ENCODE results near the gene ITPR3.
A peak's percentile ranks its signal among the peaks of the same experiment; 100 is the strongest.

Gene ITPR3

DNA sequence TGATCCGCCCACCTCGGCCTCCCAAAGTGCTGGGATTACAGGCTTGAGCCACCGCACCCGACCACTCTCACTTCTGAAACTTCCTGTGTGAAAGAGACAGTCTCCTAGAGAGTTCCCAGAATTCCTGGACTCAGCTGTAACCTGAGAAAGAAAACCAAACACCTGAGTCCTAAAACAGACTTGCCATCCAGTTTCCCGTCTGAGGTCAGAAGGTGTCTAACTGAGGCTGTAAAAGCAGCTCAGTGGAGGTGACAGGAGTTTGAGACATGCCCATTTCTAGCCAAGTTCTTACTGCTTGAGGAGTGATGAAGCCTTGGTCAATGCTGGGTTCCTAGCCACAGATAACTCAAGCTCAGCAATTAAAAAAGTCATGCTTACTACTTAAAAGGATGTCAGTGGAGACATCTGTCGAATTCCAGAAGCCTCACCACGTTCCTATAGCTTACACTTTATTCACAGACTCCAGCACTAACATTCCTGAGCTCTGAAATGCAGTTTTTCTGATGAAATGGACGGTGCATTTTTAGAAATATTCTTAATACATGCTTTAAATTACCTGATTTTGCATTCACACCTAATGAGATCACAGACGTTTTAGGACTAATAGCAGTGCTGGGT is 84.3 kb downstream of the ITPR3 start:
- no peak for DNase-seq

DNA sequence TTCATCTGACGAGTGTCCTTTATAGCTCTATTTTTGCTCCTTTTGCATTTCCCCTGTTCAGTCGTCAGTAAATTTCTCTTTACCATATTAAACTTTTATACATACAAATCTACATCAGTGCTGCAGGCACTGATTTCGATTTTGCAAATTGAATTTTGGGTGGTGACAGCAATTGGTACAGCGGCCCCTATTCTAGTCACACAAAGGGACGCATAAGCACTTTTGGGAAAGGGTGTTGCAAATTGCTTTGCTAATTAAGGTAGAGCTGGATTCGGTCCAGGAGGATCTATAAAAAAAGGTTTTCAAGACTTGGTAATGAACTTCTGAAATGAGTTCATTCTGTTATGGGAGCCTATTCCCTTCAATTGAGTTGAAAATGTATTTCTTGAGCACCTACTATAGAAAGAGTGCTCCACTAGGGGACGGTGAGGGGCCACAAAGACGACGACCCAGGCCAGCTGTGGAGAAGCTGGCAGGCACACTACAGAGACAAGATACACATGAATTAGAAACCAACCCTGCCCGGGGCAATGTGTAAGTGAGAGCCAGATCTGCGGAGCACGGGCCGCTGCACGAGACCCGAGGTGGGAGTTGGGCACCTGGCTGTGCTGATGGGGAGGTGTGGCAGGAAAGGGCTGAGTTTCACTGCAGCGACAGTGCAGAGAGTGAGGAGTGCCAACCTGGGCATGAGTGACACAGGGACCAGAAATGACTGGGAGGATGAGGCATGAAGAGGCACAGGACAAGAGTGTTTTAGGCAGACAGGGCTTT is 85.0 kb downstream of the ITPR3 start:
- DNase-seq: no peak

DNA sequence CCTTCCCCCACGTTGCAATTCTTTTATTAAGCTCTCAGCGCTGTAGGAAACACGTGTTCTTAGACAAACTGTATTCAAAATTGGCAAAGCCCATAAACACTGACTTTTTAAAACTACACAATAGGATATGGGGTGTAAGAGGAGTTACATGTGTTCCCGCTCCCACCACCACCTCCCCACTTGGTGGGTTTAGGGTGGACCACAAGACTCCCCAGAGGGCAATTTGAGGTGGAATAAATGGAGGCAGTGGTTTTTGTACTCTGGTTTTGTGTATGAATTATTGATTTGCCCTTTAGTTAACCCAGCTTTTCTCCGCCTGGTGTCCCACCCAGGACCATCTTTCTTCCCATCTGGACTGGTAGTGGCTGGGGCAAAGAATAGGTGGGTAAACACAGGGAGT is 86.6 kb downstream of the ITPR3 start:
- no peak for DNase-seq

DNA sequence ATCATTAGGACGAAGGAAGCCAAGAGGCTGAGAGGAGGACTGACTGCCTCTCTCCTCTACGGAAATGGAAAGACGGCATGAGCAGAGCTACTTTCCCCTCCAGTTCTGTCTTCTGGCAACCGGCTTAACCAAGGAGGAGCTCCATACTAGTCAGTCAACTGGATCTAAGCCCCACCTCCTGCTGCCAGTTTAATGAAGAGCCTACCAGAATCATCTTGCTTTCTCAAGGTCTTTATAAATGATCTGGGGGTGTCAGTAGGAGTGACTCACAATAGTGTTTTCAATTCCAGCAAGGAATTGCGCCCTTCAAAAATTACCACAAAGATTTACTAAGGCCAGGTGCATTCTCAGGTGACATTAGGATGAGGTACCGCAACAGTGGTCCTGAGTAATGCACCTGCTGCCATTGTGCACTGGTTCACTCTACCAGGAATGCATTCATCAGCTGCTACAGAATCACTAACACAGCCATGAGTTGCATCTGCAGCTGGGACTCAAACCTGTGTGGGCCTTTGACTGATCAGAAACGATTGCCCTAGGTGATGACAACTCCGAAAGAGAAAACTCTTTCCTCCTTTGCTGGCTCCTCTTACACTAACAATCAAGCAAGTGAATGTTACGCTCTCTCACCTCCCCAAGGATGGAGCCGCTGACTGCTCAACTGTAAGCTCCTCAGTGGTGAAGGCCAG is 87.5 kb downstream of the ITPR3 start:
- no peak for DNase-seq

DNA sequence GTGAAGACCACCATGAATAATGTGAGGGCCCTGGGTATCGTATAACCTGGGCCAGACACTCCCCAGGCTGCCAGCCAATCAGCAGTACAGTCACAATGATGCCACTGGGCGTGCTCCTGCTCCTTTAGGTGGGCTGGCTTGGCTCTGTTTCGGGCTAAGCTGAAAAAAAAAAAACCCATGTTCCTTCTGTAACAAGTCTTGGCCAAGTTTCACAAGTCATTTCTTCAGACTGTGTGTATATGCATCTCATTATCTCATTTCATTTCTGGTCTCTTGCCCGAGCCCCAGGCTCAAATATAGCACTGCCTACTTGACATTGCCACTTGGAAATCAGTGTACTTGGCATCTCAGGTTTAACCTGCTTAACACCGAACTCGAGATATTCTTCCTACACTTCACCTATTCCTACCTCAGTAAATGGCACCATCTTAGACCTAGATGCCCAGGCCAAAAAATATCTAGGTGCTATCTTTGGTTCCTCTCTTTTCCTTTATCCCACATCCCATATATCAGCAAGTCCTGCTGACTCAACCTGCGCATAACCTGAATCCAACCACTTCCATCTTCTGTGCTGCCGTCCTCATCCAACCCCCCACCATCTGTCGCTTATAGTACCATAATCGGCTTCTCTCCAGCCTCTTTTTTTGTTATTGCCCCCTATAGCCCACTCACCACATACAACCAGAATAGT is 88.6 kb downstream of the ITPR3 start:
- no peak for DNase-seq

DNA sequence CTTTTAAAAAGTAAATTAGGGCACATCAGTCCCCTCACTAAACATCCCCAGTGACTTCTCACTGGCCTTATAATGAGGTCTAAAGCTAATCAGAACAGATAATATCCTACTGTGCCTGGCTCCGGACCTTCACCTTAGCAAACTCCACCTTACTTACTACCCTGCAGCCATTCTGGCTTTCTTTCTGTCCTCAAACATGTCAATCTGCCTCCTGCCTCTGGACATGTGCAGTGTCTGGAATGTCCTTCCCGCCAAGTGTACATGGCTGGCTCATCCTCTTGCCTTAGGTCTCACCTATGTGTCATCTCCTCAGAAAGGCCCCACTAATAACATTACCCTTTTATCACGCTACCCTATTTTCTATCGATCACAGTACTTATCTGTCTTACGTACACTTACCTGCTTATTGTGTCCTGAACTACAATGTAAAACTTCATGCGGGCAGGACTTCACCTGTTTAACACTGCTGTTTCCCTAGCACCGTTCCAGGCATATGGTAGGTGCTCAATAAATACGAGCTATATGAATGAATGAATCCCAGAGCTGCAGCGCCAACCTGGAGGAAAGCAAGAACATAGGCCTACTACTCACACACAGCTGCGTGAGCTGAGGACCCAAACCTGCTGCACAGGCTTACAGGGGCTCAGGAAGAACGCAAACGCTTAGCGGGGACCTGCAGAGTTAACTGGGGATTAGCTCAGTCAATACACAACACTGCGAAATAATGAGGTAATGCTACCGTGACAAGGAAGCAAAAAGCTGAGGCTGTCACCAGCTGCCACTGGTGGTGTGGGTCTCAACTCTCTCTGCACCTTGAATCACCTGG is 89.4 kb downstream of the ITPR3 start:
- DNase-seq: no peak

DNA sequence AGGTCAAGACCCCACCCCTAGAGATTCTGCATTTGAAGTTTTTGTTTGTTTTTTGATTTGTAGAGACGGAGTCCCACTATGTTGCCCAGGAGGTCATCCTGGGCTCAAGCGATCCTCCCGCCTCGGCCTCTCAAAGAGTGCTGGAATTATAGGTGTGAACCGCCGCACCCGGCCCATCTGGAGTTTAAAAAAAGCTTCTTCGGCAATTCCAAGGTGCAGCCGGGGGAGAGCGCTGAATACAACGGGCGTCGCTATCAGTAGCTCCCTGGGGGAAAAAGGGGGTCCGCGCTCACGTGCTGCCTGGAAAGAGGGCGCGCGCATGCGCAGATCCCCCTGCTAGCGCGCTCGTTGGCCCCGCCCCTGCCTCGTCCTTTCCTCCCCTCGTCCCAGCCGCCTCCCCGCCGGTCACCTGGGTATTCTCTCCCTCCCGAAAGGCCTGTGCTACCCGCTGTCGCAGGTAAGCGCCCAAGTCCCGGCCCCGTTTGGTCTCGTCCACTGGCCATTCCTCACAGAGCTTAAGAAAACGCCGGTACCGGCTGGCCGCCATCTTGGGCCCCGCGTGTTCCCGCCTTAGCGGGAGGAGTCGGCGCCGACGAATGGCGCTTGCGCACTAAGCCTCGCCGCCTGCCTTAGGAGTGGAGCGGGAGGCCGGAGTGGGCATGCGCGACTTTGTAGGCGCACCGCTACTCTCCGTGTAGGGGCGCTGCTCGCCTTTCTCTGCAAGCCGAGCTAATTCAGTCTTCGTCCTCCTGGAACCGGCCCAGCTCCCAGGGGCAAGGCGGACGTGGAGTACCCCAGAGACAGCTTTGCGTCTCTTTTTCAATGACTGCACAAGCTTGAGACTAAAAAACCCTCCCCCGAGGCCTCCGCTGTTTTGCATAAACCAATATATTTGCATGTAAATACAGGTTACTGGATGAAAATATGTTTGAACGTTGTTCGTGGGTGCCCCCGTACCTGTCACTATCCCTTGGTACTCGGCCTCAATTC is 90.3 kb downstream of the ITPR3 start, which contains the start of gene UQCC2:
UQCC2 (minus strand) TSS at position 561 of the 990 bp plus-strand sequence; CDS start at position 547, 14 bp downstream.
- DNase-seq: peak; percentile 94

DNA sequence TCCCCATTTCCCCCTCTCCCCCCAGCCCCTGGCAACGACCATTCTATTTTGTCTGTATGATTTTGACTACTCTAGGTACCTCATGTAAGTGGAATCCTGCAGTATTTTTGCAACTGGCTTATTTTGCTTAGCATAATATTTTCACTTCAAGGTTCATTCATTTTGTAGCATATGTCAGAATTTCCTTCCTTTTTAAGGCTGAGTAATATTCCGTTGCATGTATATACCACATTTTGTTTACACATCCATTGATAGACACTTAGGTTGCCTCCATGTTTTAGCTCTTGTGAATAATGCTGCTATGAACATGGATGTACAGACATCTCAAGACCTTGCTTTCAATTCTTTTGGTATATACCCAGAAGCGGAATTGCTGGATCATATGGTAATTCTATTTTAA is 91.8 kb downstream of the ITPR3 start:
- DNase-seq: no peak

DNA sequence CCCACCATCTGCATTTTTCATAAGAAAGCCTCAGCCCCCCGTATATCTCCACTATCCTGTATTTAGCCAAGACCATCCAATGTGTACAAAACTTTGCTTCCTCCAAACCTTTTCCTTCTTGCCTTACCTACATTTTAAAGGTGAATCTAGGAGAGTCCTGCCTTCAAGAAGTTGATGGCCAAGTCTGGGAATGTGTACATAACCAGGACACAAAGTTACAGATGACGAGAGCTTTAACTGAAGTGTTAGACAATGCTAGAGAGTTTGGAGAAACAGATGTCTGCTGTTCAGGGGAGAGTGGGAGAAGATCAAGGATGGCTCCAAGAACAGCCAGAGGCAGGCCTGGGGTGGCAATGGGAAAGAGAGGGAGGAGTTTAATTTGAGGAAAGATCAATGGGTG is 92.7 kb downstream of the ITPR3 start:
- DNase-seq: no peak

DNA sequence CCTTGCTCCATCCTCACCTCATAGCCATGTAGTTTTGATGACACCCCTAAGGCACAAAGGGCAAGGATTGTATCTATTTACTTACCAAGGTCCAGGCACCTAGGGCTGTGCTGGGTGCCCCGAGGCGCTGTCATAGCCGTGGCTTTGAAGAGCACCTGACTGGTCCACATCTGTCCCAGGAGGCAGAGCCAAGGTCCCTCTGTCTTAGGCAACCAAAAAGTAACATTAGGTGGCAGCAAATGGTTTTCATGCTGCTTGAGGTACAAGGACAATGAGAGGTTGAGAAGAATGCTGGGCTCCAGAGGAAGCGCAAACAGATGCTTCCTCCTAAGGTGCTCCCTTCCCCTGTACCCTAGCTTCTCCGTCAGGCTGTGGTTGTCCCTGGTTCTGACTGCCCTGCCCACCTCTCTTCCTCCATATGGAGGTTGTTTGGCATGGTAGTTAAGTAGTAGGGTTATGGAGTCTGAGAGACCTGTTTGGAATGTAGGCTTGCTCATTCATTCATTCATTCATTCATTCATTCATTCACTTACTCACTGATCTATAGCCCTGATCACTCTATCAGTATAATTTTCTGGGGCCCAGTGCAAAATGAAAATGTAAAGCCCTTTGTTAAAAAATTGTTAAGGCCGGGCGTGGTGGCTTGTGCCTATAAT is 93.4 kb downstream of the ITPR3 start:
- no peak for DNase-seq

DNA sequence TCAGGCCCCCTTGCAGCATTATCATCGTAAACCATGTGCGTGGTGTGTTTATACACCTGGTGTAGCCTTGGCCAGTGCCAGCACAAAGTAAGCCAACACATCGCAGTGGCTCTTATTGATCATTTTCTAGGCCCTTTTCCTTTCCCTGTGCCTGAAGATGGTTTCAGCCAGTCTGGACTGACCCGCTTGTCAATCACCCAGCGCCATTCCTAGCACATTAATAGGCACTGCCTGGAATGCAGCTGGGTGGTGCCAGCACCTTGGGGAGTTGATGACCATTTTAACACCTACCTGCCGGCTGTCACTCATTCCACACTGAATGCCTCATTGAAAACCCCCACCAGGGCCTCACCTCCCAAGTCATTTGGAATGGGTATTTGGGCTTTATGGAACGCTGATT is 95.3 kb downstream of the ITPR3 start:
- DNase-seq: no peak

DNA sequence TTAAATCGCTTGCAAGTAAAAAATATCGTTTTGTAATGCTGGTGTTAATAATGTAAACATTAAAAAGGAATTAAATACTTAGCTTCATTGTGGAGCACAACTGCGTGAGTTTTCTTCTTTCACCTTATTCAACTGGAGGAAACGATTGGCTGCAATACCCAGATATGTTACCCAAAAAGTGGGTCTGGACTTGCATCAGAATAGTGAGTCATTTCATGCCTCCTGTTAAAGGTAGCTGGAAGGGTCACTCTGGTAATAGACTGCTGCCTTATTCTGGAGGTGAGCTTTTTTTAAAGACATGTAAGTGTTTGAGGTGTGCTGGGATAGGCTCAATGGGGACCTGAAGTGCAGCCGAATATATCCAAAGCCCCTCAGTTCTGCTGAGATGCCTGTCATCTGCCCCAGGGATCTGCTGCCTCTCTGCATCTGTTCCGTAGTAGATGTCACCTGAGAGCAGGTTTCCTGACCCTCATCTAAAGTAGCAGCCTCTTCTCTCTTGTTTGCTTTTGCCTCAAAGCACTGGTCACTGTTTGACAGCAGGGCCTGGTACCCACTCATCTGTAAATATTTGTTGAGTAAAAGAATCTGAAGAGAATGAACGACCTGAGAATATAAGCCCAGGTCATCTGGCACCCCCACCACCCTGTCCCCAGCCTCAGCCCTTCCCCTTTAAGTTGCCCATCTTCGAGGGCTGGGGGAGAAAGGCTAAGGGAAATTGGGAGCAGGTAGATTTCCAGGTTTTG is 95.9 kb downstream of the ITPR3 start:
- DNase-seq: no peak

DNA sequence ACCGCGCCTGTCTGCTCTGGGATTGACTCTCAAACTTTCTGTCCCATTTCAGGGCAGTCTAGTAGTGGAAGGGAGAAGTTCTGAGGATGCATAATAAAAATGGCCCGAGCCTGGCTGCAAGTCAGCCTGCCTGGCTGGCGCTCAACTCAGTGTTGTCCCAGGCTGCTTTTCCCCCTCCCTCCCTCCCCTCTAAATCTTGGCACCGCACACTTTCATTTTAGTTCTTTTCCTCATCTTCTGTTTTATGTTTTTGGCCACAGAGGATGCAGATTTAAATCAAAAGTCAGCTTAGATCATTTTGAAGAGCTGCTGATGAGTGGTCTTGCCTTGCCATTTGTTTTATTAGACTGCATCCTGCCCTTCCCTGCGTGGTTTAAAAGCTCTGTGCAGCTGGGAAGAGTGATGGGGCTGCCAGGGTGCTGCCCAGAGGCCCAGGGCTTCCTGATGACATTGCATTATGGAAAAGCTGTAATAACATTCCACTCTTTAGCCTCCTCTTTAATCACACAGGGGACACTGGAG is 96.9 kb downstream of the ITPR3 start:
- DNase-seq: peak; percentile 50

DNA sequence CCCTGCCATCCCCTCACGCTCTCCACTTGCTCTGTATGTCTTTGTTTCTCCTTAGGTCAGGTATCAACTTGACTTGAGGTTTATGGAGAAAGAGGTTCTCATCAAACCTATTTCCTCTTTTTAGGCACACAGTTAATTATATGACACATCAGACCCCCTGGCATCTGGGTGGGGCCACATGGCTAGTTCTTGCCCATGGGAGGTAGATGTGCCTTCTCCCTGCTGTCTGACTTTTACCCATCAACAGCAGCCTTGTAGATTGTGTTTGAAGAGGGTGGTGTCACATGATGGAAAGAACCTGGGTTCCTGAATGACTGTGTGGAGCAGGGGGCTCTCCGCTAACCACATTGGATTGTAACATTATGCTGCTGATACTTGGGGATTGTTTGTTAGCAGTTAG is 97.6 kb downstream of the ITPR3 start:
- DNase-seq: no peak

DNA sequence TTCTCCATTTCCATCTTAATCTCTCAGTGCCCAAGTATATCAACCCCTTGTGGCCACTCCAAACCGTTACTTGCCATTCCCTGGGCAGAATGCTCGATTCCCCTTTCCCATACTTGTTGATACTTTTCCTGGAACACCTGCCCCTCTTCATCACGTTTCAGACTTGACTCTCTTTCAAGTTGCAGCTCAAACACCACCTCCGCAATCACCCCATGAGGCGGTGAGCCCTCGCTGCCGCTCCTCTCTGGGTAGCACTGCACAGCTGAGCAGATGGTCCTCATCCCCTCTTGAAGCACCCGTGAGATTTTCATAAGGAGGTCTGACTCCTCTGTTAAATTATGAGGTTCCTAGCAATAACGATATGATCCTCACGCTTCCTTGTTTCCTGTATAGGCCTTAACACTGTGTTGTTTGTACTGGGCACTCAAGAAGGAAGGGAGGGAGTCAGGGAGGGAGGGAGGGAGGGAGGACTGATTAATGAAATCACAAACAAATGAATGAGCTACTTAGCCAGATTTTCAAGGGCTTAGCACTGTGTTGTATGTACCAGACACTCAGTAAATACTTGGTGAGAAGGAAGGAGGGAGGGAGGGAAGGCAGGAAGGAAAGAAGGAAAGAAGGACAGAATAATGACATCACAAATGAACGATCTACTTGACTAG is 98.3 kb downstream of the ITPR3 start:
- DNase-seq: no peak

DNA sequence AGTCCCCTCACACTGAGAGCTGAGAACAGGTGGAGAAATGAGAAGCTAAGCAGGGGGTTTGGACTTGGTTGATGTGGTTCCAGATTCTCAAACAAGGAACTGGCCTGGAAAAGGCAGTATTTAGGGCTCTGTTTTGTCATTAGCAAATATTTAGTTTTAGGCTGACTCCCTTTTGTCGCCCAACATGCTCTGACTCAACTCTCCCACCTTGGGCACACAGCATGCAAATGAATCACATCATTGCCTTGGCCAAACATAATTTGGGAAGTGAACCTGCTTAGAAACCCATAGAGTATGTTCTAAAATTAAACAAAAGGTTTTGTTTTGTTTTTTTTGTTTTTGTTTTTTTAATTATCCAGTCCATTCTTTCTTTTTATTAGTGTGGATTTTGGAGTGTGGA is 99.9 kb downstream of the ITPR3 start:
- DNase-seq: peak; percentile 21

DNA sequence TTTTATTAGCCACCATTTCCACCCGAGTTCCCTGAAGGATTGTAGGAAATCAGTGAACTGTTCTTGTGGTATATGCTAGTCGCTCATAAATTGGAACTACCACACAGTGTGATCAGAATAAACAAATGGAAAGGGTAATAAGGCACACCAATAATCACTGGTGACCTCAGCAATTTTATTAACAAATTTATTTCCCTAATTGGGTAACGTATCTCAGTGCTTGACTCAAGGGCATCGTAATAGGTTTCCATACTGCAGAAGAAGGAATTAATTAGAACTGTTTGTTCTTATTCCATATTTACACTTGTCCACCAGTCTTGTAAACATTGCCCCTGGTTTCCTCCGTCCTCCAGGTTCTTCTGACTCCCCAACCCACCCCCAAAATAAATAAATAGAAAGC is 100.4 kb downstream of the ITPR3 start:
- DNase-seq: no peak

DNA sequence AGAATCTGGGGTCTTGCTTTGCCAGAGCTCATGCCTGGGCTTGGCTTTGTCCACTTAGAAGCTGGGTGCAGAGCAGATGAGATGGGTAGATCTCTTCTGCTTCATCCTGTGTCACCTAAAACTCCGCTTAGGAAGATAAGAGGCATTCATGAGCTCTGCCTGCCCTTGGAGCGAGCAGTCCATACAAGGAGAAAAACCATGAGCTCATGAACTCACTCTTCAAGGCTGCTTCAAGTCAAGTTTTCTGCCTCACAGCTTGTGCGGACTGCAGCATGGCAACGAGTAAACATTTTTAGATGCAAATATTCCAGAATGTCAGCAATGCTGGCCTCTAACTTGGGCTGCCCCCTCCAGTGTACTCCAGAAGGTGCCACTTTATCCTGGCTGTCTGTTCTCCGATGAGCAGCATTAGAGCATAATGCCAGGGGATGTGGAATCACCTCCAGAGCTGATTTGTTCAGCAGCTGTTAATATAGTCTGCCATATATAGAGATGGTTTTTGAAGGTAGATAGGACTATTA is 101.0 kb downstream of the ITPR3 start:
- no peak for DNase-seq
